ENCODE data around the gene ZNF565. TPM values are rescaled to one million over a fixed set of nuclear protein-coding genes. Genes with fewer than 3 reads are reported as not detected.
"Not testable (repeated sequence)": the region's sequence is repeated elsewhere in the genome, so short reads cannot be mapped to it uniquely, and the experiment has no call there.

Gene ZNF565
- total RNA-seq, 1 donor from 2014 or later = 3.6 TPM

DNA sequence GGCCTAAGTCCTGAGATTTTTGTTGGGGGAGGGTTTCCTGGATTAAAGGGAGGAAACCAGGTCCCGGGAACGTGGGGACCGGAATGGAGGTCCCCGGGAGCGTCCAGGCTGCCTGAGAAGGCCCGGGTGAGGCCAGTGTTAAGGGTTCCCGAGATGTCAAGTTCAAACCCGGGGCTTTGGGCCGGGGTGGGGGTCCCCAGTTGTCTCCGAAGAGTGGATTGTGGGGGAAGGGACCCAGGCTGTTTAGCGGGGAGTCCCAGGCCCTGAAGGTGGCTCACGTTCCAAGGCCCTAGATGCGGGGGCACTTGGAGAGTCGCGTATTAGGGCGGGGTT is 62.5 kb downstream of the ZNF565 start:
- DNase-seq (ENCODE audit: low spot score) = no peak

DNA sequence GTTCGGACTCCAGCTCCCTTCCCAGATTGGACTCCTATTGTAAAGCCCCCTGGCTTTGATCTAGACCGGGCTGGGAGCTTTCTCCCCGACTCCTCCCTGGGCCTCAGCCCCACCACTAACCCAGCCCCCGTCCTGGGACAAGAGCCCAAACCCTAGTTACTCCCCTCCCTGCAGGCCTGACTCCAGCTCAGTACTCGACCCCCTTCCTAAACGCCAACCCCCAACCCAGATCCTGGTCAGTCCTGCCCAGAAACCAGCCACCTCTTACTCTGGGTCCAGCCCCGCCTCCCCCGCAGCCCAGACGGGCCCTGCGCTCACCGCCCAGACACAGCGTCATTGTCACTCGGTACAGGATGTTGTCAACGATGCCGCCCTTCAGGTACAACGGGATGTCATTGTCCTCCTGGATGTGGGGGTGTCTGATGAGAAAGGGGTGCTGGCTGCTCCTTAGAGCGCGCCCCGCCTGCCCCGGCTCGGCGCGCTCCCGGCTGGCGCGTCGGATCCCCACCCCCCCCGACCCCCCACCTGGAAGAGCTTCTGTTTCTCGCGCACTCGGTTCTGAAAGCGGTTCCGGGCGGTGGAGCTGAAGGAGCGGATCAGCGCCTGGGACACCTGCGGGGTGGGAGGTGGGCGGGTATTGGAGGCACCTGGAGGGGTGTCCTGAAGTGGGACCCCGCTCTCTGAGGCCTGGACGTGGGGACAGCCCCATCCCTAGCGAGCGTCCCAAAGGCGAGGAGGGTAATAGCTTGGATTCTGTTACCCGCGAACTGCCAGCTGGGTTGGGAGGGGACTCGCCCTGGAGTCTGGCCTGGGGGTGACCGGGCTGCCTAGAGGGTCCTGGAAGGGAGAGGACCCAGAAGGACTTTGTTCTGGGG is 63.1 kb downstream of the ZNF565 start:
- no peak for DNase-seq (ENCODE audit: low spot score)

DNA sequence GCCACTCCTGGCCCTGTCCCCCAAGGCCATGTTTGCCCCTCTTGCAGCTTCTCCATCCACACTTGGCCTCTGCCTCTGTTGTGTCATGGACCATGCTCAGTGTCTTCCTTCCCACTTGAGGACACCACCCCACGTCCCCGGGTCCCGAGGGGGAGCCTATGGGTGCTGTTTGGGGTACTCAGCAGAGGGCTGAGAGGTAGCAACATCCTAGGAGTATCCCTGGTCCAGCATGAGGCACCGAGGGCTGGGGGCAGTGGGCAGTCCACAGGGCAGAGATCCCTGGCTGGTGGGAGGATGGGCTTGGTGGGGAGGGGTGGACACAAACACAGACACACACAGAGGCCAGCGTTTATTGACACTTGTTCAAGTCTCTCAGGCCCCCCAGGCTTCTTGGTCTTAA is 63.9 kb downstream of the ZNF565 start:
- no peak for DNase-seq (ENCODE audit: low spot score)

DNA sequence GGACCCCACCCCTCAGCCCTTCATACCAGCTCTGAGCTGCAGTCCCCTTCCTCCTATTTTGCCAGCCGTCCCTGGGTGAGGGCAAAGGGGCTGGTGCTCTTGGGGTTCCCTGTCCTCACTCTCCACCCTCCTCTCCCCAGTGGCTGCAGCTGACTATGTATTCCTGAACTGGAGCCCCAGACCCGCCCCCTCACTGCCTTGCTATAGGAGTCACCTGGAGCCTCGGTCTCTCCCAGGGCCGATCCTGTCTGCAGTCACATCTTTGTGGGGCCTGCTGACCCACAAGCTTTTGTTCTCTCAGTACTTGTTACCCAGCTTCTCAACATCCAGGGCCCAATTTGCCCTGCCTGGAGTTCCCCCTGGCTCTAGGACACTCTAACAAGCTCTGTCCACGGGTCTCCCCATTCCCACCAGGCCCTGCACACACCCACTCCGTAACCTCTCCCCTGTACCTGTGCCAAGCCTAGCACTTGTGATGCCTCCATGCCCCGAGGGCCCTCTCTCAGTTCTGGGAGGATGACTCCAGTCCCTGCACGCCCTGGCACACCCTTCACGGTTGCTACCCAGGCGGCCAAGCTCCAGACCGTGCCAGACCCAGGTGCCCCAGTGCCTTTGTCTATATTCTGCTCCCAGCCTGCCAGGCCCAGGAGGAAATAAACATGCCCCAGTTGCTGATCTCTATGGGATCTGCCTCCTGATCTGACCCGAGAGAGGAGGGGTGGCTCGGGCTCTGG is 64.6 kb downstream of the ZNF565 start:
- no peak for DNase-seq (ENCODE audit: low spot score)

DNA sequence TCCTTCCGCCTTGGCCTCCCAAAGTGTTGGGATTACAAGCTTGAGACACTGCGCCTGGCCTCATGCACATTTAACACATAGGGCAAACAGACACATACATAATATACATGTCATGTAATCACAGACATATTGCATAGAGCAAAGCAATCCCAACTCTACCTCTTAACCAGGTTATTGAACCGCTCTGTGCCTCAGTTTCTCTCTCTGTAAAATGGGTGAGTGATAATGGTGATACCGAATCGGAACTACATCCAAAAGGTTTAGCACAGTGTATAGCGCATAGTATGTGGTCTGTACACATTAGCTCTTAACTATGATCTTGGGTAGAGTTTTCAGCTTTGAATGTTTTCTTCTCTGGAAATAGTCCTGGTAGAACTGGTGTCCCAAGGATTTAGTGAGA is 69.8 kb downstream of the ZNF565 start:
- no peak for DNase-seq (ENCODE audit: low spot score)

DNA sequence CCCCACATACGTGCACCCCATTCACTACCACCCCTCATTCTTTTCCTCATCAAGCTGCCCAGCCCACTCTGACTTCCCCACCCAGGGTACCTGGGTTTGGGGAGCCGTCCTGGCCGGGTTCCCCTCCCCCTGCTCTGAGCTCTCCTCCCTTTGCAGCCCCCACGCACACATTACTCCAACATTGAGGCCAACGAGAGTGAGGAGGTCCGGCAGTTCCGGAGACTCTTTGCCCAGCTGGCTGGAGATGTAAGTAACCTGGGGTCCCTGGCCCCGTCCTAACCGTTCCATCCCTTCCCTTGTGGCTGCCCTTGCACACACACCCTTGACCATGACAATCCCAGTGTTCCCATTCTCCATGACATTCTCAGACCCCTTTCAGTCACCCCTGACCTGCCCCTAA is 72.0 kb downstream of the ZNF565 start:
- DNase-seq (ENCODE audit: low spot score) = no peak

DNA sequence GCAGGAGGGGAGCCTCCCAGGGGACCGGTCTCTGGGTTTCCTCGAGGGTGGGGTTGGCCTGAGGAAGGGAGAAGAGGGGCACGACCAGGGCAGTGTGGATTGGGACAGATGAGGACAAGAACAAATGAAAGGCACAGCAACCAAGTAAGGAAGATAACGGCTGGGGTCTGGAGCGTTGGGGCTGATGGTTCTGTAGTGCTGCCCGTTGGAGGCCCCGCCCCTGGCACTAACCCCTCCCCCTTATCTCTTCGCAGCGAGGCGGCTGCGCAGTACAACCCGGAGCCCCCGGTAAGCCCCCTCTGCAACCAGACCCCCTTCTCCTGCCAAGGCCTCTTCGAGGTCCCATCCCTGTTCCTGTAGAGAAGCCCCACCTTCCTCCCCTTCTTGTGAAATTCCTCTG is 72.4 kb downstream of the ZNF565 start:
- DNase-seq (ENCODE audit: low spot score) = no peak

DNA sequence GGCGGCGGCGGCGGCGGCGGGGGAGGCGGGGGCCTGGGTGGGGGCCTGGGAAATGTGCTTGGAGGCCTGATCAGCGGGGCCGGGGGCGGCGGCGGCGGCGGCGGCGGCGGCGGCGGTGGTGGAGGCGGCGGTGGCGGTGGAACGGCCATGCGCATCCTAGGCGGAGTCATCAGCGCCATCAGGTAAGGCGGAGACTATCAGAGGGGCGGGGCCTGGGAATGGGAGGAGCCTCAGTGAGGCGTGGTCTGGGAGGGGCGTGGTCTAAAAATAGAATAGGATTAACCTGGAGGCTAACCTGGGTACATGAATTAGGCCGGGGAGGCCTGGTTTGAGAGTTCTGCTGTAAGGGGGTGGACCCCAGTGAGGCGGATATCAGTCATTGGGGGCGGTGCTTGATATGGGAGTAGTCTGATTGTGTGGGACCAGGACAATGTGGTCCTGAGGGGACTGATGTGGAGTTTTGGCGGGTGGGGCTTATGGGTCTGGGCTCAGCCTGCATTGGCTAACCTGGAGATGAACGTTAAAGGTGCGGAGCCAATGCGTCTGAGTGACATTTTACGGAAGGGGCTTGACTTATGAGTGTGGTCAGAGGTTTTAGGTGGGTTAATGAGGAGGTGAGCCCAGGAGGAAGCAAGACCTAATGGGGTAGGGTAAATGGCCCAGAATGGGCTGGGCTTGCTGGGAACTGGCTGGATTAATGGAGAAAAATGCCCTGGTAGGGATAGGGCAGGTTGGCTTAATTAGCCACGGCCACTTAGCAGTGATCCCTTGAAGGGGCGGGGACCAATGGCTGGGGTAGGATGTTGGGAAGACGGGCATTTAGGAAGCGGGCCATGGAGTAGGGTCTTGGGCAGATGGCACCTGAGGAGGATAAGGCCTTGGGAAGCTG is 73.2 kb downstream of the ZNF565 start:
- DNase-seq (ENCODE audit: low spot score) = peak; percentile 94

DNA sequence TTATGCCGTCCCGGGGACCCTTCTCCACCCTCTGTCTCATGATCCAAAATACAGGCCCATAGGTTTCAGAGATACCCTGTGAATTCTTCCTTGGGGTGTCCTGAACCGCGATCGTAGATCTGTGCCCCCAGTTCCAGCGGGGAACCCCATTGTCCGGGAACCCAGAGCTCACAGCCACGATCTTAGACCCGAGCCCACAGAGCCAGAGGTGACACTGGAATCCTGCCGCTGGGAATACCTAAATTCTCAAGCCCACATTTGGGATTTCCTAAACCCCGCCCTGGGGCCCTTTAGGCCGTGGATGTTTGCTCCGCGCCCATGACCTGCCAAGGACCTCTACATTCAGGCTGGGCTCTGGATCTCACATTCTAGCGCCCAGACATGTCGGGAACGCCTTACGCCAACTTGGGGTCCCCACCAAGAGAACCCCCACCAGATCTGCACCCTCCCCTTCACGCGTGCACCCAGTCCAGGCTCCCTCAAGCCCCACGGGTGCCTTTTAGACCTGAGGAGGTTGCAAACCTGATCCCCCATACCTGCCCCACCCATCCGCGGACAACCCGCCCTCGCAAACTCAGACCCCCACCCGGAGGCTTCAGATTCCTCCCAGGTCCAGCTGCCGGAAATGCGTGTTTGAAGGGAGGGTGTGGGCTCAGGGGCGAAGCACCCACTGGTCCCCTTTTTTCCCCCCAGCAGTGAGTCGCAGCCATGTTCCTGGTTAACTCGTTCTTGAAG is 74.0 kb downstream of the ZNF565 start:
- DNase-seq (ENCODE audit: low spot score) = no peak

DNA sequence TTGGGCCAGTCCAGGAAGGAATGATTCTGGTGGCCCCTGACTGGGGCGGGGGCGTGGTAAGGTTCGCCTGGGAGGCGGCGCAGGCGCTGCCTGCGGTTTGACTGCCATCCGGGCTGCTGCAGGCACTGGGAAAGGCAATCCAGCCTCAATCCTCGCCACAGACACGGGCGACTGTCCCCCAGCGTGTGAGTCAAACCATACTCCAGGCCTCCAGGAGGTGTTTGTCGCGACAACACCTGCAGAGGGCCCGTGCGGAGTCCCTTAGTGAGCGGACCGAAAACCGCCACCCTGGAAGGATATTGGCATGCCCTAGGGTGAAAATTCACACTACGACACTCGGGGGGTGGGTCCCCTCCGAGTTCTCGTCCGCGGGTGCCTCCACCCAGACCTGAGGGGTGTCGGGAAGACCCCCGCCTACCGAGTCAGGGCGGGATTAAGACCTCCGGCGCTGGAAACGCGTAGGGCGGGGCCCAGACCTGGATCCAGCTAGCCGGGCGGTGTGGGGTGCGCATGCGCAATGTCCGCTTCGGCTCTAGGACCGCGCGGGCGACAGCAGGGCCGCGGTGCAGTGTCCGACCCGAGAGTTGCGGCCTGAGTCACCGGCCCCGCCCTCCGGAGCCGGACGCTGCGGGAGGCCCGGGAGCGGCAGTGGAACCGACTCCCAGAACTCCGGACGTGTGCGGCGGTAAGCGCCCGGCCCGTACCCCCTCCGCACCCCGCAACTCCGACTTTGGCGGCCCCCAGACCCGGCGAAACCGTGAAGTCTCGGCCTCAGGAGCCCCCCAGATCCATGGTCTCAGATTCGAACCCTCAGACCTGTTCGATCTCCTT is 74.8 kb downstream of the ZNF565 start, which contains the start of gene CAPNS1:
Gene CAPNS1 (plus strand): TSS at position 594 of the 831 bp plus-strand sequence. CDS start 946 bp downstream, outside the sequence.
- peak; percentile 100 for DNase-seq (ENCODE audit: low spot score)

DNA sequence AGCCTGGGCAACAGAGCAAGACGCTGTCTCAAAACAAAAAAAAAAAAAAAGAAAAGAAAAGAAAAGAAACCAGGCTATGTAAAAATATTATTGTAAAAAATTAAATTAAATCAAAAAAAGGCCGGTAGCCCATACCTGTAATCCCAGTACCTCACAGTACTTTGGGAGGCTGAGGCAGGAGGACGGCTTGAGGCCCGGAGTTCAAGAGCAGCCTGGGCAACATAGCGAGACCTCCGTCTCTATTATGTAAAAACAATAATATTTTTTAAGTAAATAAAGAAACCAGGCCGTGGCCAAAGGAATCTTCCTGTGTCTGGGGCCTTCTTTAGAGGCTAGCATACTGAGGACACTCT is 75.4 kb downstream of the ZNF565 start:
- no peak for DNase-seq (ENCODE audit: low spot score)

DNA sequence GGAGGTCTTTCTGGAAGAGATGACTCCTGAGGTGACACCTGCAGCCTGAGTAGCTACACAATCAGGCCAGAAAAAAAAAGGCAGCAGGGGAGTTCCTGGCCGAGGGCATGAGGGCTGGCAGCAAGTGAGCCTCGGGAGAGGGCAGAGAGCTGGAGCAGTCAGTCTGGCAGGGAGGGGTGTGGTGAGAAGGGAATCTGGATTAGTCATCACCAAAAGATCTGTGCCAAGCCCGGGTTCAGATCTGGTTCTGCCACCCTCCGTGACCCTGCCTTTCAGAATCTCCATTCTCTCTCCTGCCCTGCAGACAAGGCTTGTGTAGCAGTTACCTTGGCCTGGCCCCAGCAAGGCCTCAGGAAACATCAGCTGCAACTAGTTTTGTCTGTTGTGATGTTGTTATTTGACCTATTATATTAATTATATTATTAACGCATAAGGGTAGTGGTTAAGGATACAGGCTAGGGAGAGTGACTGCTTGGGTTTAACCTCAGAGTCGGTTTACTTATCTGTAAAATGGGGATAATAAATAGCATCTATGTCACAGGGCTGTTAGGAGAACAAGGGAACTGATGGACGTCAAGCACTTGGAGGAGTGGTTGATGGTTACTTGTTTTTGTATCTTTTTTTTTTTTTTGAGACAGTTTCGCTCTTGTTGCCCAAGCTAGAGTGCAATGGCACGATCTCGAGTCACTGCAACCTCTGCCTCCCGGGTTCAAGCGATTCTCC is 77.3 kb downstream of the ZNF565 start:
- no peak for DNase-seq (ENCODE audit: low spot score)

DNA sequence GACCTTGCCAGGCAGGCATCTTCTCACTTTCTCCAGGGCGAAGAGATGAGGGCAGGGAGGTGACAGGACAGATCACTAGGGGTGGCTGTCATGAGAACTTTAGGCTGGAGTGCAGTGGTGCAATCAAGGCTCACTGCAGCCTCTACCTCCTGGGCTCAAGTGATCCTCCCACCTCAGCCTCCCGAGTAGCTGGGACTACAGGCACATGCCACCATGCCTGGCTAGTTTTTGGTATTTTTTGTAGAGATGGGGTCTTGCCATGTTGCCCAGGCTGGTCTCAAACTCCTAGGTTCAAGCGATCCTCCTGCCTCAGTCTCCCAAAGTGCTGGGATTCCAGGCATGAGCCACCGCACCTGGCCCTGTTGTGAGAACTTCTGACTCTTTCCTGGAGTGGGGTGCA is 79.6 kb downstream of the ZNF565 start:
- not testable (repeated sequence) for DNase-seq (ENCODE audit: low spot score)

Other genes starting within 250 kb of the ZNF565 start
- 8.2 TPM for gene SDHAF1, start 219.5 kb downstream of the ZNF565 start, total RNA-seq
- not detected for gene SYNE4, start 205.9 kb downstream of the ZNF565 start, total RNA-seq
- 12.6 TPM for gene ALKBH6, start 200.5 kb downstream of the ZNF565 start, total RNA-seq
- gene CLIP3, start 181.8 kb downstream of the ZNF565 start, total RNA-seq = 19.7 TPM
- gene THAP8, start 160.4 kb downstream of the ZNF565 start, total RNA-seq = 5.2 TPM
- 0.32 TPM for gene WDR62, start 159.8 kb downstream of the ZNF565 start, total RNA-seq
- not detected for gene OVOL3, start 103.5 kb downstream of the ZNF565 start, total RNA-seq
- 63.6 TPM for gene POLR2I, start 99.8 kb downstream of the ZNF565 start, total RNA-seq
- gene TBCB, start 99.2 kb downstream of the ZNF565 start, total RNA-seq = 87.1 TPM
- gene CAPNS1, start 74.6 kb downstream of the ZNF565 start, total RNA-seq = 647 TPM
- gene COX7A1, start 62.2 kb downstream of the ZNF565 start, total RNA-seq = 273 TPM
- 40.3 TPM for gene ZNF146, start 441 bp upstream of the ZNF565 start, total RNA-seq
- 3.4 TPM for gene ZFP14, start 164.5 kb upstream of the ZNF565 start, total RNA-seq
- 3.1 TPM for gene ZFP82, start 204.0 kb upstream of the ZNF565 start, total RNA-seq